ENCODE data around the gene OAF.
A peak's percentile ranks its signal among the peaks of the same experiment; 100 is the strongest.
"Not testable (repeated sequence)": the region's sequence is repeated elsewhere in the genome, so short reads cannot be mapped to it uniquely, and the experiment has no call there.

OAF gene

GRCh38 chr11:120210626-120211521, at the start of gene OAF:
OAF (plus strand) TSS chr11:120211032; CDS start chr11:120211280, 248 bp downstream.
- DNase-seq, result peak; percentile 67

GRCh38 chr11:120167659-120168058, 43.2 kb upstream of the OAF start:
- DNase-seq, result no peak

DNA sequence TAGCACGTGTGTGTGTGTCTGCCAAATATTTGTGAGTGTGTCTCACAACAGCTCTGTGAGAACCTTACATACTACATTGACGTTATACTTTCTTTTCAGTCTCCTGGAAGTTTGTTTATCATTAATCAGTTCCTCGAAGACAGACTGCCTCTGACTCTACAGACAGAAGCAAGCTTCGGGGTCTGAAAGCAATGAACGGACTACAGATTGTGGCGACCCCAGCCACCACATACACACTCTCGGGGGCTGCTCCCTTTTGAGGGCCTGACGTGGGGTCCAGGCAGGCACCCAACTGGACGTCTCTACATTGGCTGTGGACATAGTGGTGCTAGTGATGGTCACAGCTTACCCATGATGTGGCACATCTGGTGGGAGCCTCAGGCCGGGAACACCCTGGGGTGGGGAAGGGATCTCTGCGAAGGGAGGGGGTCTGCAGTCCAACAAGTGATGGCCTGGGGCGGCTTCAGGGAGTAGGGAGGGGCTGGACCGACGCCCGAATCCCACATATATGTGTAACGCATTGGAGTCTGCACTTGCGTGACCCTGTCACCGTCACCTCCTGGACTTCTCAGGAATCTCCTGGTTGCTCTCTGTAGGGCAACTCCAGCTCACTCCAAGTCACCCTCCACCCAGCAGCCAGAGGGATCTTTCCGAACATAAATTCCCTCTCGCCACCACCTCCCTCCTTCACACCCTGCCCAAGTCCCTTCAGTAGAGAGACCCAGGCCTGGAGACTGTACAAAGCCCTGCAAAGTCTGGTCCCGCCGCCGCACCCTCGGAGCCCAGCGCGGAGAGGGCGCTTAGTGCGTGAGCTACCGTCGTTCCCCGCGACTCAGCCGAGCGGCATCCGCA, 42.5 kb upstream of the OAF start:
- DNase-seq, result no peak

GRCh38 chr11:120168960-120169681, 41.7 kb upstream of the OAF start:
- peak; percentile 51 for DNase-seq

DNA sequence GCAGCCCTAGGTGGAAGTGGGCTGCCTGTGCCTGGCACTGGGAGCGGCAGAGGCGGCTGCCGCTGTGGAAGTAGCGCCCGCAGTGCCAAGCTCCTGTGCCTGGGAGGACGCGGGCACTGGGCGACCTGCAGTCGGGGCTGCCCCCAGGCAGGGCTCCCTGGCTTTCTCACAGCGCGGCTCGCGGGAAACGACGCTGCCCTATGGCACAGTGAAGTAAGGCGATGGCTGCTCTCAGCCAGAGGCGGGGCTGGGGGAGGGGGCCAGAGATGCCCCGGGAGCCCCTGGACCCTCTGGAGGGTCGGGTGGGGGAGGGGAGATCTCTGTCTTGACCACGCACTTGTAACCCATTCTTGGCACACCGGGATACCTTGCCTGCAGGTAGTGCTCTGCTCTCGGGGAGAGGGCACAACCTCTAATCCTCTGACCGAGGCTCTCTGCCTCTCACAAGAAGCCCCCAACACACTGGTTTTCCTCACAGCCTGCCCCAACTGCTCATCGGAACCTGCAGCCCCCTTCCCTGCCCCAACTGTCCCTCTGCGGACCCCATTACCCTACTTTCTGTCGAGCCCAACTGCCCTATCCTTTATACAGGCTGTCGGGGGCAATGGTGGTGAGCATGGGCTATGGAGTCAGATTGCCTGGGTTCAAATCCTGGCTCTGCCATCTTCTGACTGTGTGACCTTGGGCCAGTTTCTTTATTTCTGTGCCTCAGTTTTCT, 40.7 kb upstream of the OAF start:
- no peak for DNase-seq

DNA sequence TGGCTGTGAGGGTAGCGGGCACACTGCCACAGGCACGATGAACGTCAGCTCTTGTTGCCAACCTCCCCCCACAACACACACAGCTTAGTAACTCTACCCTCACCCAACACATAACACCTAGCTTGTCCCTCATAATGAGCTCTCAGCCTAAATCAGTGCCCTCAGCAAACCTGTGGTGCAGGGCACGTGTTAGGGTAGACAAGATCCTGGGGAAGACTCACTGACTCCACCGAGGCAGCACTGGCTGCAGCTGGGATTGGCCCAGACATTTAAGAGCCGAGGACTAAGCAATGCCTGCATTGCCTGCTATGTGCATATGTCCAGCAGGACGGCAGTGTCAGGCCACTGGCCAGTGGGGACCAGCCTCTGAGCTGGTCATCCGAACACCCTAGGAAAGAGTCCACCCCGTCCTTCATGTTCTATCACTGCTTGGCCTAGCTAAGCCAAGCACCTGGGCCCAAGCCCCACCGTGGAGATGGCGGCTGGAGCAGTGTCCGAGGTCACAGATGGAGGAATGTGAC, 40.0 kb upstream of the OAF start:
- no peak for DNase-seq

DNA sequence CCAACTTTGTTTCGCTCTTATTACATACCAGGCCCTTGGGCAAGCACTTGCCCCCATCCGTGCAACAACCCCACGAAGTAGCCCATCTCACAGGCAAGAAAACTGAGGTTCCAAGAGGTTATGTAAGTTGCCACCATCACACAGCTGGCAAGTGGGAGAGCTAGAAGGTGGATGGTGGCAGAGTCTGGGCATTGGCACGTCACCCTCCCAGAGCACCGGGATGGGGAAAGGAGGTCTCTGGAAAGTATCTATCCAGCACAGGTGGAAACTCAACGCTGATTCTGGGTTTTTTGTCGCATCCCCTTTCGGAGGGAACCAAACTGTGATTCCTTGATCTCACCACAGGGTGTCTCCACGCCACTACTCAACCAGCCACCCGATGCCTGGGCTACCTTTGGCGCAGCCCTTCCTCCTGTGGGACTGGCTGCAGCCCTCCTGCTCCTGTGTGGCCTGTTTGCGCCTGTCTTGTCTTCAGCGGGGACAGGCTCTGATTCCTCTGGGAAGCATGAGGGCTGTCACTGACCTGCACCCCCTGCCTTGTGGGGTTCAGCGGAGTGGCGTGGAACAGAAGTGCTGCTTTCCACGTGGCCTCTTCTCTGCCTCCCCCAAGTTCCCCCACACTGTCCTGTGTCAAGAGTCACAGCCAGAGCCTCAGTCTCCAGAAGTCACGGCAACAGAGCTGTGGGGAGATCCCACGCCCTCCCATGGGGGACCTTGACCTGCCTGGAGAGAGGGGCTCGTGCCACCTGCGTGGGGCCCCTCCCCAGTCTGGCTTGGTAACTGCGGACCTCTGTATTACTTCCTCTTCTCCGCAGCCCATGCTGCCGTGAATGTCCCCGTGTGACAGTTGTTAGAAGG, 38.5 kb upstream of the OAF start:
- DNase-seq, result peak; percentile 58

- no peak for DNase-seq
Measured at GRCh38 chr11:120173019-120173705, 37.7 kb upstream of the OAF start.

DNA sequence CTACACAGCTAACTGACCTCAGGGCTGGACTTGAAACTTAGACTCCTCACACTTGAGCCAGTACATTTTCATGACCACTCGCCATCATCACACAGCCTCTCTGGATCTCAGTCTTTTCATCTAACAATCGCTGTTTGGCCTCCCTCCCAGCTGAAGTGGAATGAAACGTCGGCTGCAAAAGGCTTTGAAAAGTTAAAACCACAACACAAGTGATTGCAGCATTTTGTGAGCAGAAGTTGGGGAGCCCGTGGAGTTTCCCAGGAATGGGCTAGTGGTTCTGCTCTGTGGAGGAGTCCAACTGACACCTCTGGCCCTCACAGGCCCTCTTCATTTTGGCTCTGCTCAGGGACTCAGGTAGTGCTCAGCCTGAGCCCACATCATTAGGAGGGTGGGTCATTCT, 37.0 kb upstream of the OAF start:
- no peak for DNase-seq

- no peak for DNase-seq
Measured at GRCh38 chr11:120174866-120175265, 36.0 kb upstream of the OAF start.

GRCh38 chr11:120178561-120179056, 32.2 kb upstream of the OAF start:
- DNase-seq, result no peak

DNA sequence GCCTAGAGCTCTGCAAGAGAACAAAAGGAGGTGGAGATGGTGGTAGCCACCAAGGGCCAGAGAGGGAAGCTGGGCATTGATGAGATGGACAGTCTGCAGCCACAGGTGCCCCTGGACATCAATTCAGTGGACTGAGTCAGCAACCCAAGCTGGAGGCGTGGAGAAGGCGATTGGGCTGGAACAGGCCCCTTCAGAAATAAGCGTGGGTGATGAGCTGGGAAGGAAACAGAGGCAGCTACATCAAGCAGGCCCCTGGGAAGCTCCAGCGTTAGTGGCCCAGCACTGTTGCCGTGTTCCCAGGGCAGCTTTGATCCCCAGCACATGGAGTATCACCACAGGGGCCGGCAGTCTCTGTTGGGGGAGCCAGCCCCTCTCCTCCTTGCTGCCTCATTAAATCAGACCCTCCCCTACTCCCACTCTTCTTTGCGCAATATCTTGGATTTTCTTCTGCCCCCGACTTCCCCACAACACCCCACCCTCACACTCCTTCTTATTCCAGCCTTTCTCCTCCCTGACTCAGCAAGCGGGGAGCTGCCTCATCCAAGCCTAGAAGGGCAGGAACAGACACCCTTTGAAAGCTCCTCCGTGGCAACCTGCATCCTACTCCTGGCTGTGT, 31.7 kb upstream of the OAF start:
- DNase-seq, result no peak

GRCh38 chr11:120180063-120180462, 30.8 kb upstream of the OAF start:
- DNase-seq, result not testable (repeated sequence)

GRCh38 chr11:120180551-120181232, 30.1 kb upstream of the OAF start:
- no peak for DNase-seq

- no peak for DNase-seq
Measured at GRCh38 chr11:120181376-120181975, 29.4 kb upstream of the OAF start.

DNA sequence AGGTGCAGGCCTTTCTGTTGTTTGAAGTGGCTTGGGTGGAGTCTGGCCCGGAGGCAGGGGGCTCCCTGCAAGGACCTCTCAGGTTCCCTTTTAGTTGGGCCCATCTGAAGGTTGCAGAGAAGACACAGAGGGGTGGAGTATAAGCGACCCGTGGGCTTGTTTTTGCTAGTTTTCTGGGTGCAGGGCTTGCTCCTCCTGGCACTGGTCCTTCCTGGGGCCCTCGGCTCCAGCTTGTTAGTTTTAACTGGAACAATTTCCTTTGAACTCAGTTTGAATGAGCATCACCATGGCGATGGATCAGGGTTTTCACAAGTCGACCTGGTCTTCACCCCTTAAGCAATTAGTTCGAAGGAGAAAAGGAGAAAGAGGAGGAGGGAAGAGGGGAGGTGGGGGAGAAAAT, 28.5 kb upstream of the OAF start:
- no peak for DNase-seq

GRCh38 chr11:120182790-120183491, 27.9 kb upstream of the OAF start:
- DNase-seq, result no peak

DNA sequence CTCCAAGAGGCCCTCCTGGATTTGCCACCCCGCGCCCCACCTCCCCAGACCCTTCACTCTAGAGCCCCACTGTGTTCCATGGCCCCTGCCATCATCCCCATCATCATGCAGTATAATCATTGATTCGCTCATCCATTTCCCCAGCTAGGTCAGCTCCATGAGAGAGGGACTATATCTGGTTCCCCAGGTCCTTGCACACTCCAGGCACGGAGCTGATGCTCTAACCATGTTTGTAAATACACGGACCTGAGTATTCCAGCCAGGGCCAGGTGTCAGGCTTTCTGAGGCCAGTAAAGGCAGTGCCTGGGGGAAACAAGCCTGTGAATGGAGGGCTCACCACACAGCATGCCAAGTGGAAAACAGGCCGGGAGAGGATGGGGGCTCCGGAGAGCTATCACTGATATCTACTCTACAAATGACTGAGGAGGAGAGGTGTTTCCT, 27.1 kb upstream of the OAF start:
- no peak for DNase-seq
